Globus pallidus (tissue), 1 donor: Measurements from ENCODE around the gene HIVEP2.

ENCODE experiments used
- DNase-seq: peaks from one replicate; pipeline ENCODE4 v3.0.0-alpha.2; 2015; ENCODE audit warnings: low spot score

The HIVEP2 gene

DNA sequence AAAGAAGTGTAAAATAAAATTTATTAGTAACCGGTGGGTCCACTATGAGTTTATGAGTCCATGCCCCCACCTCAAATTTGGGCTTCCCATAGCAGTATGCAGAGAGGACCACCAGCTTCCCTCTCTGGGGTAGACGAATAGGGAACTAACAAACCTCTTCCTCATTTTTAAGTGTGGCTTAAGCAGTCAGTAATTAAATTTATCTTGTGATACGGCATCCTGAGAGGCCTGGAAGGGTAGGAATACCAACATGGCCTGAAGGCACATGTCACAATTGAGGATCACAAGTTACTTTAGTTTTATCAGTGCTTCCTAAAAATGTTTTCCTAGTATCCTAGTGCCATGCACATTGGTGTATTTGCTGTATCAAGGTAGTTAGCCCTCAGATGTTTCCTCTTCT, 239.9 kb downstream of the HIVEP2 start:
- peak; percentile 26 for DNase-seq

DNA sequence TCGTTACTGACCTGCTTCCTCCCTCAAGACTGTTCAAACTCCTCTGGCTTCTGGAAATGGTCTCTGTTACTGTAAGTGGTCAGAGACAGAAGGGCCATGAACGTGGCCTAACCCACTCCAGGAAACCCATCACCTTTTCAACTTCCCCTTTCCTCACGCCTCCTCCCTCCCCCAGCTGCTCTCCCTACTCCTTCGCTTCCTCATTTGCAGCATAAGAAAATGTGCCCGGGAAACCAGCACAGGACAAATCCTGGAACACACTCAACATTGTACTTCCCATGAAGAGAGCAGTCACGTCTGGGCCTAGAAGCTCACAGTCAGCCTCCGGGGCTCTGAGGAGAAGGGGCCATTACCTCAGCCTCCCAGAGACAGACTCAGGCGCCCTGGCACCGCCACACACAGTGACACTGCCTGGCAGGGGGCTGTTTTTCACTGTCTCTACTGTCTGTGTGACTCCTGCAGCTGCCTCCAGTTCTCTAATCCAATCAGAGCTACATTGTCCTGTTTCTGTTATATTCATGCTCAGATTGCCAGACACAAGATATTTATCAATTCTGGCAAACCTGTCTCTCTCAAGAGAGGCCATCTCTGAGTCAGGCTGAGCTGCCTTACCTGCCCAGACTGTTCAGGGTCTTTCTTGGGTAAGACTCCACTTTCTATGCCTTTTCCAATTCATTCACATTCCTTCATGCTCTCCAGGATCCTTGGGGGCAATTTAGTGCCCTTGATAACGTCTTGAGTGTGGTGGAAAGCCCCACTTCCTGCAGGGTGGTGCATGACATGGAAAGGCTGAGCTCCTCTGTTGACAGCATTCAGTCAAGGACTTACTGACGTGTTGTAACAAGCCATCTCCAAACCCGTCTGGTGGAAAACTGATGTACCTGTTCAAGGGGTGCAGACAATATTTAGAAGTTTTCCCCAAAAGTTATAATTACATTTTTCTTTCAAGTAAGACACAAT, 242.2 kb downstream of the HIVEP2 start:
- peak; percentile 72 for DNase-seq
